Mucosa of stomach (tissue), 1 donor: ENCODE data around the gene LONRF2.

Source experiments
- H3K27me3 ChIP-seq: one replicate; pipeline ENCODE4 v1.7.0; 2013; ENCODE audit warnings: mild to moderate bottlenecking, low read length; ENCODE audit not compliant: control insufficient read depth, insufficient read depth
- H3K36me3 ChIP-seq: one replicate; pipeline ENCODE4 v1.7.0; 2013; ENCODE audit warnings: low read length; ENCODE audit not compliant: control insufficient read depth, insufficient read depth
- H3K4me1 ChIP-seq: one replicate; pipeline ENCODE4 v1.7.0; 2013; ENCODE audit warnings: mild to moderate bottlenecking, low read length; ENCODE audit not compliant: control insufficient read depth, insufficient read depth
- H3K4me3 ChIP-seq: one replicate; pipeline ENCODE4 v1.7.0; 2013; ENCODE audit warnings: low read length
- H3K9ac ChIP-seq: one replicate; pipeline ENCODE4 v1.7.0; 2013; ENCODE audit warnings: mild to moderate bottlenecking, low read length, moderate library complexity
- H3K9me3 ChIP-seq: one replicate; pipeline ENCODE4 v1.7.0; 2013; ENCODE audit warnings: mild to moderate bottlenecking, low read length, moderate library complexity; ENCODE audit not compliant: control insufficient read depth
- donor health status: Pancreatic carcinoma.

The LONRF2 gene

GRCh38 chr2:100270381-100271146 lies 51.7 kb downstream of the LONRF2 start:
- Histone ChIP-seq H3K9ac (no peak overlapping the region), H3K9me3 (no peaks in the 10 kb centered on the region), H3K36me3 (no peaks in the 10 kb centered on the region), H3K27me3 (no peaks in the 10 kb centered on the region), H3K4me3 (no peak overlapping the region), H3K4me1 (no peaks in the 10 kb centered on the region)

GRCh38 chr2:100269889-100270288 lies 52.4 kb downstream of the LONRF2 start:
- Histone ChIP-seq H3K9me3 (no peaks in the 10 kb centered on the region), H3K4me1 (no peaks in the 10 kb centered on the region), H3K9ac (no peak overlapping the region), H3K27me3 (no peaks in the 10 kb centered on the region), H3K4me3 (no peak overlapping the region), H3K36me3 (no peaks in the 10 kb centered on the region)

GRCh38 chr2:100268986-100269385 lies 53.3 kb downstream of the LONRF2 start:
- Histone ChIP-seq H3K27me3 (no peaks in the 10 kb centered on the region), H3K9me3 (no peaks in the 10 kb centered on the region), H3K36me3 (no peaks in the 10 kb centered on the region), H3K4me1 (no peaks in the 10 kb centered on the region), H3K9ac (no peak overlapping the region), H3K4me3 (no peak overlapping the region)

GRCh38 chr2:100267751-100268150 lies 54.5 kb downstream of the LONRF2 start:
- no peak overlapping the region for H3K9ac ChIP-seq
- H3K9me3 ChIP-seq, result no peaks in the 10 kb centered on the region
- no peaks in the 10 kb centered on the region for H3K27me3 ChIP-seq
- no peaks in the 10 kb centered on the region for H3K36me3 ChIP-seq
- no peak overlapping the region for H3K4me3 ChIP-seq
- H3K4me1 ChIP-seq, result no peaks in the 10 kb centered on the region

GRCh38 chr2:100266126-100266525 lies 56.2 kb downstream of the LONRF2 start:
- no peaks in the 10 kb centered on the region for H3K9me3 ChIP-seq
- no peak overlapping the region for H3K9ac ChIP-seq
- no peaks in the 10 kb centered on the region for H3K4me1 ChIP-seq
- H3K4me3 ChIP-seq, result no peak overlapping the region
- H3K36me3 ChIP-seq, result no peaks in the 10 kb centered on the region
- no peaks in the 10 kb centered on the region for H3K27me3 ChIP-seq

- H3K9me3 ChIP-seq, result no peaks in the 10 kb centered on the region
- no peak overlapping the region for H3K4me3 ChIP-seq
- no peaks in the 10 kb centered on the region for H3K4me1 ChIP-seq
- H3K27me3 ChIP-seq, result no peaks in the 10 kb centered on the region
- H3K36me3 ChIP-seq, result no peaks in the 10 kb centered on the region
- no peak overlapping the region for H3K9ac ChIP-seq
Observed at GRCh38 chr2:100265226-100265625, 57.1 kb downstream of the LONRF2 start.

GRCh38 chr2:100264651-100265050 lies 57.6 kb downstream of the LONRF2 start:
- H3K9me3 ChIP-seq, result no peaks in the 10 kb centered on the region

GRCh38 chr2:100264121-100264520 lies 58.2 kb downstream of the LONRF2 start:
- no peak overlapping the region for H3K9ac ChIP-seq
- no peaks in the 10 kb centered on the region for H3K9me3 ChIP-seq
- no peak overlapping the region for H3K4me3 ChIP-seq
- H3K27me3 ChIP-seq, result no peaks in the 10 kb centered on the region
- H3K4me1 ChIP-seq, result no peaks in the 10 kb centered on the region
- no peaks in the 10 kb centered on the region for H3K36me3 ChIP-seq

More at GRCh38 chr2:100264651-100265050, 57.6 kb downstream of the LONRF2 start:
- no peak overlapping the region for H3K4me3 ChIP-seq
- no peaks in the 10 kb centered on the region for H3K27me3 ChIP-seq
- no peak overlapping the region for H3K9ac ChIP-seq
- no peaks in the 10 kb centered on the region for H3K36me3 ChIP-seq
- no peaks in the 10 kb centered on the region for H3K4me1 ChIP-seq

GRCh38 chr2:100262555-100263320 lies 59.6 kb downstream of the LONRF2 start:
- H3K36me3 ChIP-seq, result no peaks in the 10 kb centered on the region
- no peak overlapping the region for H3K9ac ChIP-seq
- no peaks in the 10 kb centered on the region for H3K4me1 ChIP-seq
- no peak overlapping the region for H3K4me3 ChIP-seq
- H3K27me3 ChIP-seq, result no peaks in the 10 kb centered on the region
- H3K9me3 ChIP-seq, result no peaks in the 10 kb centered on the region

GRCh38 chr2:100262046-100262445 lies 60.3 kb downstream of the LONRF2 start:
- Histone ChIP-seq H3K36me3 (no peaks in the 10 kb centered on the region), H3K4me1 (no peaks in the 10 kb centered on the region), H3K27me3 (no peaks in the 10 kb centered on the region), H3K9ac (no peak overlapping the region), H3K9me3 (no peaks in the 10 kb centered on the region), H3K4me3 (no peak overlapping the region)

- H3K27me3 ChIP-seq, result no peaks in the 10 kb centered on the region
- H3K9ac ChIP-seq, result no peak overlapping the region
- no peaks in the 10 kb centered on the region for H3K36me3 ChIP-seq
- H3K9me3 ChIP-seq, result no peaks in the 10 kb centered on the region
- H3K4me3 ChIP-seq, result no peak overlapping the region
- no peaks in the 10 kb centered on the region for H3K4me1 ChIP-seq
Observed at GRCh38 chr2:100260712-100261620, 61.3 kb downstream of the LONRF2 start.

GRCh38 chr2:100259106-100259505 lies 63.2 kb downstream of the LONRF2 start:
- Histone ChIP-seq H3K9me3 (no peaks in the 10 kb centered on the region), H3K27me3 (no peaks in the 10 kb centered on the region), H3K9ac (no peak overlapping the region), H3K4me1 (no peaks in the 10 kb centered on the region), H3K4me3 (no peak overlapping the region), H3K36me3 (no peaks in the 10 kb centered on the region)
